ENCODE results near the gene LIMCH1. TPM values are rescaled to one million over a fixed set of nuclear protein-coding genes. Genes with fewer than 3 reads are reported as not detected.

LIMCH1 gene
- total RNA-seq, 2 donors from 2014 or later = 9.3 to 24.1 TPM

DNA sequence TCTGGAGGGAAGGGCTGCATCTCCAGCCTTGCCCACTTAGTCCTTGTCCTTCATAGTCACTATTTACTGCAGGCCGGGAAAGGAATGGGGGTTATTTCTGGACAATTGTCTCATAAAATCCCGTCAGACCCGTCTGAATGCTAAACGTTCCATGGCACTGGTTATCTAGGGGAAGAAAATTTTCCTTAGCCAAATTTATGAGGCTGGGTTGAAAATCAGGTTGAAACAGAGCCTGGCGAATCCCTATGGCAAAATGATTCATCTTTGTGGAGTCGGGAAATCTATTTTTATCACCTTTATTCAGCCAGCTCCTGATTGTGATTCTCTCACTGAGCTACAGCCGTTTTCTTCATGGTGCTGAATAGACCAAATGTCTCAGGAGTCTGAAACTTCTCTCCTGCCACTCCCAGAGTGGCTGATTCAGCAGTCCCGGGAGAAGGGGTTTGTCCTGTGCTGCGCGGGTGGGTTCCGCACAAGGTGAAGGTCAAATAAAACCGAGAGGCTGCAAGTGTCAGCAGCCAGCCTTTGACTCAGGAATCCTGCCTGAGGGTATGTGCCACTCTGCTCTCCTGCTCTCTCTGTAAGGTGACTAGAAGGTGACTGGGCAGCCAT is 1.0 kb downstream of the LIMCH1 start:
- TF ChIP-seq POLR2A (IDR thresholded peaks at IDR 0.05) = no peak
- TF ChIP-seq, protein P1, sequence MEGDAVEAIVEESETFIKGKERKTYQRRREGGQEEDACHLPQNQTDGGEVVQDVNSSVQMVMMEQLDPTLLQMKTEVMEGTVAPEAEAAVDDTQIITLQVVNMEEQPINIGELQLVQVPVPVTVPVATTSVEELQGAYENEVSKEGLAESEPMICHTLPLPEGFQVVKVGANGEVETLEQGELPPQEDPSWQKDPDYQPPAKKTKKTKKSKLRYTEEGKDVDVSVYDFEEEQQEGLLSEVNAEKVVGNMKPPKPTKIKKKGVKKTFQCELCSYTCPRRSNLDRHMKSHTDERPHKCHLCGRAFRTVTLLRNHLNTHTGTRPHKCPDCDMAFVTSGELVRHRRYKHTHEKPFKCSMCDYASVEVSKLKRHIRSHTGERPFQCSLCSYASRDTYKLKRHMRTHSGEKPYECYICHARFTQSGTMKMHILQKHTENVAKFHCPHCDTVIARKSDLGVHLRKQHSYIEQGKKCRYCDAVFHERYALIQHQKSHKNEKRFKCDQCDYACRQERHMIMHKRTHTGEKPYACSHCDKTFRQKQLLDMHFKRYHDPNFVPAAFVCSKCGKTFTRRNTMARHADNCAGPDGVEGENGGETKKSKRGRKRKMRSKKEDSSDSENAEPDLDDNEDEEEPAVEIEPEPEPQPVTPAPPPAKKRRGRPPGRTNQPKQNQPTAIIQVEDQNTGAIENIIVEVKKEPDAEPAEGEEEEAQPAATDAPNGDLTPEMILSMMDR (IDR thresholded peaks at IDR 0.05) = no peak
- WGBS, 2 donors = 60 to 78% methylated on average over 12 of the region's 12 CpGs
- H3K27ac ChIP-seq = peak overlapping the region in 2 of 4 donors; percentile 11 to 15
- no peak overlapping the region for H3K4me3 ChIP-seq
- no peaks in the 10 kb centered on the region for H3K27me3 ChIP-seq
- no peak for ATAC-seq
- H3K9me3 ChIP-seq = no peaks in the 10 kb centered on the region
- H3K4me1 ChIP-seq = no peaks in the 10 kb centered on the region
- no peaks in the 10 kb centered on the region for H3K36me3 ChIP-seq (replicated peaks in 1 of 2; ENCODE audit: insufficient read depth in 1 of 2, low read depth in 2 of 2)
- no peak for DNase-seq
- intact Hi-C loops (cut with DNase I) = no loop called here

DNA sequence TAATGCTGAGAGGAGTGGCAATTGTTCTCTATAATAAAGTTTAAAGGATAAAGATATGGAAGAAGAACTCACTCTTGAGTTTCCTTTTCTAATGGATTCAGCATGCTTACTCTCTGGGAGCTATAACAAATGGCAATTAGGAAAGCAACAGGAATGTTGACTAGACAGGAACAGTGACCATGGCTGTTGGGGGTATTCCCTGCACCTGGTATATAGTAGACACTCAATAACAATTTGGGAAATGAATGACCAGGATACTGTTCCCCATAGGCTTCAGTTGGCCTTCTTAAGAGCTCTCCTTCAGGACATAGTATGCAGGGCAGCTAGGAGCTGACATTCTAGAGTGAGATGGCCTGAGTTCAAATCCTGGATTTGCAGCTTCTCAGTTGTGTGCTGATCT is 1.8 kb downstream of the LIMCH1 start:
- no peak overlapping the region for H3K27ac ChIP-seq
- TF ChIP-seq, protein P1 (IDR thresholded peaks at IDR 0.05) = no peak
- TF ChIP-seq POLR2A (IDR thresholded peaks at IDR 0.05) = no peak
- ATAC-seq (no peak), DNase-seq (no peak)
- no peaks in the 10 kb centered on the region for H3K27me3 ChIP-seq
- no peaks in the 10 kb centered on the region for H3K36me3 ChIP-seq (replicated peaks in 1 of 2; ENCODE audit: insufficient read depth in 1 of 2, low read depth in 2 of 2)
- H3K4me3 ChIP-seq = no peak overlapping the region
- intact Hi-C loops (cut with DNase I) = no loop called here
- no peaks in the 10 kb centered on the region for H3K9me3 ChIP-seq
- no peaks in the 10 kb centered on the region for H3K4me1 ChIP-seq

DNA sequence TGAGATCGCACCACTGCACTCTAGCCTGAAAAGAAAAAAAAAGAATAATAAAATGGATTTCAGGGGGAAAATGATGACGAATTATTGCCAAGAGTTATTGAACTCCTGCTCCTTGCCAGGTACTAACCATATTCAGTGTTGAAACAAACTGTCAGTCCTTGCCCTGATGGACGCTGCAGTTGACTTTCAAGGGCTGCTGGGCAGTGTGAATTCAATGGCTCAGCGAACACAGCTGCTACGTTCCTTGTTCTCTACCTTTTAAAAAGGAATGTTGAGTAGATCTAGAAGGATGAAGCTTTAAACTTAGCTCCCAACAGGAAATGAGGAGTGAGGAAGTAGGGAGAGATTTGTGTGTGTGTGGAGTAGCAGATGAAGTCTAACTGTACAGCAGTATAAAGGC is 2.7 kb downstream of the LIMCH1 start:
- no peaks in the 10 kb centered on the region for H3K4me1 ChIP-seq
- H3K4me3 ChIP-seq = no peak overlapping the region
- no peaks in the 10 kb centered on the region for H3K9me3 ChIP-seq
- DNase-seq (no peak), ATAC-seq (no peak)
- H3K27me3 ChIP-seq = no peaks in the 10 kb centered on the region
- H3K36me3 ChIP-seq (replicated peaks in 1 of 2; ENCODE audit: insufficient read depth in 1 of 2, low read depth in 2 of 2) = no peaks in the 10 kb centered on the region
- H3K27ac ChIP-seq = no peak overlapping the region
- no peak for TF ChIP-seq POLR2A (IDR thresholded peaks at IDR 0.05)
- TF ChIP-seq, protein P1 (IDR thresholded peaks at IDR 0.05) = no peak
- 69% methylated on average over 5 of the region's 5 CpGs for WGBS, 2 donors
- intact Hi-C loops (cut with DNase I) = no loop called here

DNA sequence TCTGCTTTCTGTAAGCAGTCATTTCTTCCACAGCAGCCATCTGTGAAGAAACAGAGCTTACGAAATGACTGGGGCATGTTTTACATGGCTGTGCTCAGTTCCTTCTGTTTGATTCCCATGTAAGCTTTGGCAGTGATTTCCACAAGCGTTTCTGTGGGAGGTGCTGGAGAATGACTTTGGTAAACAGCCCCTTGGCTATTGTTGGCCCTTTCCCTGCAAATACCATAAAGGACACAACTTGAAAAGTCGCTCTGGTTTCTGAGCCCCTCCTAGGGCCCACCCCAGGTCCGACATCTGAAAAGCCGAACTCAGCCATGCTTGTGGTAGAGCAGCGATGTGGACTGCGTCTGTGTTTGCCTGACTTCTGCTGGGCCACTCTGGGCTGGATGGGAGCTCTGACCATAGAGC is 3.7 kb downstream of the LIMCH1 start:
- peak in 1 of 4 donors; percentile 8 for DNase-seq
- Histone ChIP-seq H3K4me1 (no peaks in the 10 kb centered on the region), H3K4me3 (no peak overlapping the region), H3K9me3 (no peaks in the 10 kb centered on the region), H3K27ac (no peak overlapping the region), H3K27me3 (no peaks in the 10 kb centered on the region), H3K36me3 (replicated peaks in 1 of 2; ENCODE audit: insufficient read depth in 1 of 2, low read depth in 2 of 2) (no peaks in the 10 kb centered on the region)
- intact Hi-C loops (cut with DNase I) = no loop called here
- 43 to 66% methylated on average over 5 to 7 of the region's 7 CpGs for WGBS, 2 donors
- ATAC-seq = peak; percentile 22
- TF ChIP-seq, protein P1 (IDR thresholded peaks at IDR 0.05) = no peak
- TF ChIP-seq POLR2A (IDR thresholded peaks at IDR 0.05) = no peak

Data from body of pancreas (tissue), 4 donors.